Activated T-cell treated with anti-CD3 and anti-CD28 coated beads for 4 hours (primary cell): ENCODE measurements around the gene CTAG2.
"Not testable (repeated sequence)": the region's sequence is repeated elsewhere in the genome, so short reads cannot be mapped to it uniquely, and the experiment has no call there.

Experiments used
- DNase-seq: peaks from one replicate; pipeline ENCODE4 v3.0.0-alpha.2; 2020

CTAG2 gene

DNA sequence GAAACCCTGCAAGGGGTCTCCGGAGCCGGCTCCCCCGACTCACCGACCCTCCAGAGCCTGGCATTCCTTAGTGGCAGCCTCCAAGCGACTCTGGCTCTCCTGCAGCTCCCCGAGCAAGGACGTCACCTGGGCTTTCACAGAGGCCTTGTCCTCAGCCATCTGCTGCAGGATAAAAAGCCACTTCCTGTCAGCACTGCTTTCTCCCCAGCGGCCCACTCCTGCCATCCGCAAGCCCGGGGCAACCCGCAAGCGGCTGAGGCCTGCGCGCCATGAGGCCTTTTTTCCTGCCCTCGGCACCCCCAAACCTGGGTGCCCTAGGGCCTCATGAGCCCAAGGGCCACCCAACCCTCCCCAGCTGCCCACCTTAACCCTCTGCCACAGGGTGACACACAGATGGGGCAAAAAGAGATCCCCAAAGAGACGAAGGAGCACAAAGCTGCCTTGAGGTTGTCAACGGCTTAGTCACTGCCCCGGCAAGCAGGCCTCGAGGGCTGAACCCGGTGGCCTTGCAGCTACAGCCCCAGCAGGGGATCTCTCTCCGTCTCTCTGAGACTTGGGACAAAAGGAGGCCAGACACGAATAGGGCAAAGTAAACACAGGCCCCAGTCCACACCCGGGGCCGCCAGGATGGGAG, 7.5 kb downstream of the CTAG2 start:
- not testable (repeated sequence) for DNase-seq

DNA sequence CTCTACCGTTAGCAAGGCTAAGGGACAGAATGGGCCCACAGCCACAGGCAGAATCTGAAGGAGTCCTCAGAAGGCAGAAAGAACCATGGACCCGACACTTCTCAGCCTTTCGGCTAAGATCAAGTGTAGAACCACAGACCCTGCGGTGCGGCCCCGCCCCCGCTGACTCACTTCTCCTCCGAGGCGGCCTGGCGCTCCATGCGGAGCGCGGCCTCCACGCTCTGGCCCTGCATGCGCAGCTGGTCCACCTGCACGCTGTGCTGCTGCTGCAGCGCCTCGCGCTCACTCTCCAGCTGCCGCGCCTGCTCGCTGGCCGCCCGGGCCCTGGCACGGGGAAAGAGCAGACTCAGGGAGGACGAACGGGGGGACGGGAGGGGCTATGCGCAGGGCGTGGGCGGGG, 9.7 kb downstream of the CTAG2 start:
- not testable (repeated sequence) for DNase-seq

DNA sequence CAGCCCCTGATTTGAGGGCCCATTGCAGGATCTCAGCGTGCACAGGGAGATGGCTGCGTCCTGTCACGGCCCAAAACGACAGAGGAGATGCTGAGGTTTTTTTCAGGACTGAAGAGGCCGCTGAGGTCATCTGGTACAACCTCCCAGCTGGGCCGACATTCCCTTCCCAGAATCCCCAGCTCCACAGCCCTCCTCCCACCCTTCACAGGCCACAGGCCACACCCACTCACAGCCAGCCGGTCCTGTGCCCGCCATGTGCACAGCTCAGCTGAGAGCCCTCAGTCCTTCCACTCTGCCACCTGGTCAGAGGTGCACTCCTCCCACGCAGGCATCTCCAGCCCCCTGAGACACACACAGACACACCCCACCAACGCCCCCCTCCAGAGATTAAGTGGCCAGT, 11.6 kb downstream of the CTAG2 start:
- not testable (repeated sequence) for DNase-seq

DNA sequence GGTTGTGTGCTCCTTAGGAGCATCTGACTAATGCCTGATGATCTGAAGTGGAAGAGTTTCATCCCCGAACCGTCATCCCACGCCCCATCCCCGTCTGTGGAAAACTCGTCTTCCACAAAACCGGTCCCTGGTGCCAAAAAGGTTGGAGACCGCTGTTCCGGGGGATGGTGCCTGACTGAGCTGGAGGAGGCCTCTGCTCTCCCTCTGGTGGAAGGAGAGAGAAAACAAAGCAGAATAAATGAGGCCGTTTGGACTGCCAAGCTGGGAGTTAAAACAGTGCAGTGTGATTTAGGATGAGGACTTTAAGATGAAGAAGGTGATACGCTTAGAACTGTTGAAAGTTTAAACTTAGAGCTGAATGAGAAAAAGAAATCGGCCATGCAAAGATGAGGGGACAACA, 19.7 kb downstream of the CTAG2 start:
- DNase-seq = not testable (repeated sequence)

DNA sequence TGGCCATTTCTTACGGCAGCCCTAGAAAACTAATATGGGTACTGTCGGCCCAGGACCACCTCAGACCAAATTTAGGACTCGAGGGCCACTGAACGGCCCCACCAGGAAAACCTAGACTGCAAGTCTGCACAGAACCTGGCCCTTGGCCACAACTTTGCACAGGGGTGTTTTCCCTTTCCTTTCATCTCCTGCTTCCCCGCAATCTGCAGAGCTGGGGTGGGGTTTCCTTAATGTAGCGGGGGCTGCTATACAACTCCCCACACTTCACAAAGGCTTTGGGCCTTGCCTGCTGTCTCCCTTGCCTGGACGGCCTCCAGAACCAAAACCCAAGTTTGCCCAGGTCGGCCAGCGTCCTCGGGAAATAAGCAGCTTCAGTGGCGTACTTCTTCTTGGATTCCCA, 22.4 kb downstream of the CTAG2 start:
- DNase-seq = not testable (repeated sequence)

DNA sequence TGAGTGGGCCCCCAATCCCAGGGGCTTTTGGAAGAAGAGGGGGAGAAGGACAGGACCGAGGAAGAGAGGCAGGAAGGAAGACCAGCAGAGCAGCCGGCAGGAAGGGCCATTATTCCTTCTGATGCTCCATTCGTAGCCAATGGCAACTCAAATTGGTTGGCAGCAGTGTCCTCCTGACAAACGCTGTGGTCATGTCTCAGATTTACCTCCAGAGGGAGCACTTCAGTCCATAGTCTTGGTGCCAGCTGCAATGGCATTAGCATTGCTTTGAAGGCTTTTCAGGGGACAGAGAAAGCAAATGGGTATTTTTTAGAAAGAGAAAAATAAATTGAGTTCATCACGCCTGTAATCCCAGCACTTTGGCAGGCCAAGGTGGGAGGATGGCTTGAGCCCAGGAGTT, 24.4 kb downstream of the CTAG2 start:
- not testable (repeated sequence) for DNase-seq

DNA sequence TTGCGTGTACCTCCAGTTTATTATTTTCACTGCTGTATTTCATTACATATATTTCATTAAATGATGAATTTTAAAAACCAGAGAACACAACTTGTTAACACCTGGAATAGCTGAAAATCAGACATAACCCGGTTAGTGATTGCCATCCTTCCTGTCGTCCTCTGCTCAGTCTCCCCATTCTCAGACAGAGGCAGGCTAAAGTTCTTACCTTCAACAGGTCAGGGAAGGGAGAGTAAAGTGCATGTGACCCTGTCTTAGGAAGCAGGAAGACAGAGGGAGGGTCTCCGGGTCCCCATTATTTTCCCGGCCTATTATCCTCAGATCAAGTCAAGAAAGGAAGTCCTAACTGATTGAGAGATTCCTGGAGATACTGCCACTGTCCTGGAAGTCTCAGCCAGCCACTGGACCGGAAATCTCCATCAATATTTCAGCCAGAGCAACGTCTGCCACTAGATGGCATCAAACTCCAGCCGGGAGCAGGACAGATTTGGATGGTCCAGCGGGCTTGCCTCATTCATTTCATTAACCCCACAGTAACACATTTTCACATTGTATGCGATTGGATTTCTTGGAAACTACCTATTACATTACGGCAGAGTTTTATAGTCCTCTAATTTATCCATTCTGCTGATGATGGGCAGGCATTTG, 32.5 kb downstream of the CTAG2 start:
- not testable (repeated sequence) for DNase-seq

DNA sequence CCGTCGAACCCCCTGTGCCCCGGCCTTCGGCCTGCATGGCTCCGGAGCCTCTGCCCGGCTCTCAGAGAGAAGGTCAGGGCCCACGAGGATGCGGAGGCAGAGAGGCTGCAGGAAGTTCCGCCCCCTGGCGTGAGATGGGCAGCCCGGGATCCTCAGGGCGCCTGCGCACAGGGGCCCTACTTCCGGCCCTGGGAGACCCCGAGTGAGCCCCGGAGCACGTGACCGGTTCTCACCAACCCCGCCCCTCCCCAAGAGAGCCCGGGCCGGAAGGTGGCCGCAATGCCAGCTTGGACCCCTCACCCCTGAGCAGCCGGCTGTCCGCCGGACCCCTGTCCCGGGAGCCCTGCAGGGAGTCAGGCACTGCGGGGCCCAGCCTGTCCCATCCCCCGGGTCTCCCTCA, 34.2 kb downstream of the CTAG2 start, which contains the start of gene CTAG1B:
Gene CTAG1B (minus strand): TSS at position 101 of the 400 bp plus-strand sequence. CDS start 64 bp downstream, at position 37.
- DNase-seq = not testable (repeated sequence)

DNA sequence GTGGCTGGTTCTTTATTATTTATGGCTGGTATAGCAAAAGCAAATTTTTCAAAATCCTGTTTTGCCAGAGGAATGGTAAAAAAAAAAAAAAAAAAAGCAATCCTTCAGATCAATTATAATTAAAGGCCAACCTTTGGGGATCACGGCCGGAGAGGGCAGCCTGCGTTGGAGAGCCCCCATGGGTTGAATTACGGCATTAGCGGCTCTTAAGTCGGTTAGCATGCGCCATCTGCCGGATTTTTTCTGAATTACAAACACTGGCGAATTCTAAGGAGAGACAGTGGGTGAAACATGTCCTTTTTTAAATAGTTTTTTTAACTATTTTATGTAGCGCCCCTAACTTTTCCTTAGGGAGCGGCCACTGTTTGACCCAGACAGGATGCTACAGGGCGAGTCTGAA, 39.8 kb downstream of the CTAG2 start:
- DNase-seq = not testable (repeated sequence)

DNA sequence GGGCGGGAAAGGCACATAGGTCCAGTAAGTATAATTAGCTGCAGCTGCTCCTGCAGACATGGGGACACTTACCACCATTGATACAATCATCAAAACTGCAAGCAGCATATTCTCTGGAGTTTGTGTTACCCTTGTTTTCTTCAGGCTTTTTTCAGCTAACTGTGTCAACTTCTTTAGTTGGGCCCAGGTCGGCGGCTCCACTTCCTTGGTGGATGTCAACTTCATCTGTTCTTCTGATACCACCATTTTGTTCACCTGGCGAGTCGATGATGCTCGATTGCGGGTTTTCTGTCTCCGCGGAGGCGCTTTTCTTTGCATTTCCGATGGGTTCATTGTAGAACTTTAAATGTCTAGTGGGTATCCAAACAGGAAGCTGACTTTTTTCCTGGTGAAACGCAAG, 42.2 kb downstream of the CTAG2 start:
- DNase-seq = not testable (repeated sequence)

DNA sequence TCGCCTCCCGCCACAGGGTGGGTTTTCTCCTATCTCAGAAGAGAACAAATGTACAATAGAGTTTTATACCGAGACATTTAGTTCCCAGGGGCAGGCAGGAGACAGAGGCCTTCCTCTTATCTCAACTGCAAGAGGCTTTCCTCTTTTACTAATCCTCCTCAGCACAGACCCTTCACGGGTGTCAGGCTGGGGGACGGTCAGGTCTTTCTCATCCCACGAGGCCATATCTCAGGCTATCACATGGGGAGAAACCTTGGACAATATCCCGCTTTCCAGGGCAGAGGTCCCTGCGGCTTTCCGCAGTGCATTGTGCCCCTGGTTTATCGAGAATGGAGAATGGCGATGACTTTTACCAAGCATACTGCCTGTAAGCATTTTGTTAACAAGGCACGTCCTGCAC, 44.6 kb downstream of the CTAG2 start:
- DNase-seq = not testable (repeated sequence)

DNA sequence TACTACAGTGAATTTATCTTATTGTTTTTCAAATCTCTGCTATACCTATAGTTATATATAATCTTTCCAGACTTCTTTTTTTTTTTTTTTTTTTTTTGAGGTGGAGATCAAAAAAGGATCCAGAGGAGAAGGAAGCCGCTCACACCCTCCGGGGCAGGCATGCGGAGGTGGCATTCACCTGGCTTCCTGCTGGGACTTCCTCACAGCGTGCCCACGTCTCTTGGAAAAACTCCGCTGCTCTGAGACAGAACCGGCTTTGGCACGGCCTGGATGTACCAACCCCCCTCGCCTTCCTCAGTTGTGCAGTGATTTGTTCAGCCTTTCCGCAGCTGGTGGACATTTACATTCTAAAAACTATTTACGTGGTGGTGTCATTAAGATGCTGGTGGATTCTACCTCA, 45.4 kb downstream of the CTAG2 start:
- DNase-seq = not testable (repeated sequence)

DNA sequence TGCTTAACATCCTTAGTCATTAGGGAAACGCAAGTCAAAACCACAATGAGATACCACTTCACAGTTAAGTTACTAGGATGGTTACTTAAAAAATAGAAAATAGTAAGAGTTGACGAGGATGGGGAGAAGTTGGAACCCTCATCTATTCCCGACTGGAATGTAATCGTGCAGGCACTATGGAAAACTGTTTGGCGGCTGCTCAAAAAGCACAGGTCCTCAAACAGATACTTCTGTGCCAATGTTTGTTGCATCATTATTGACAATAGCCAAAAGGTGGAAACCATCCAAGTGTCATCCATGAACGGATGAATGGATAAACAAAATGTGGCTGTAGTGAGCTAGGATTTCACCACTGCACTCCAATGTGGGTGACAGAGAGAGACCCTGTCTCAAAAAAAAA, 46.0 kb downstream of the CTAG2 start:
- DNase-seq = no peak

DNA sequence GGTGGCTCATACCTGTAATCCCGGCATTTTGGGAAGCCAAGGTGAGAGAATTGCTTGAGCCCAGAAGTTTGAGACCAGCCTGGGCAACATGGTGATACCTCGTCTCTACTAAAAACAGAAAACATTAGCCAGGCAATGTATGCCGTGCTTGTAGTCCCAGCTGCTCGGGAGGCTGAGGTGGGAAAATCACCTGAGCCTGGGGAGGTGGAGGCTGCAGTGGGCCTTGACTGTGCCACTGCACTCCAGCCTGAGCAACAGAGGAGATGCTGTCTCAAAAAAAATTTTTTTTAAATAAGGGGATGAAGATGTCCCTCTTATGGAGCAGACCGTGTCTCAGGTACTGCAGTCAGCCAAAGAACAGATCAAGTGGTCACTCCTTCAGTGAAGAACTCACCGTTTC, 47.8 kb downstream of the CTAG2 start:
- no peak for DNase-seq

DNA sequence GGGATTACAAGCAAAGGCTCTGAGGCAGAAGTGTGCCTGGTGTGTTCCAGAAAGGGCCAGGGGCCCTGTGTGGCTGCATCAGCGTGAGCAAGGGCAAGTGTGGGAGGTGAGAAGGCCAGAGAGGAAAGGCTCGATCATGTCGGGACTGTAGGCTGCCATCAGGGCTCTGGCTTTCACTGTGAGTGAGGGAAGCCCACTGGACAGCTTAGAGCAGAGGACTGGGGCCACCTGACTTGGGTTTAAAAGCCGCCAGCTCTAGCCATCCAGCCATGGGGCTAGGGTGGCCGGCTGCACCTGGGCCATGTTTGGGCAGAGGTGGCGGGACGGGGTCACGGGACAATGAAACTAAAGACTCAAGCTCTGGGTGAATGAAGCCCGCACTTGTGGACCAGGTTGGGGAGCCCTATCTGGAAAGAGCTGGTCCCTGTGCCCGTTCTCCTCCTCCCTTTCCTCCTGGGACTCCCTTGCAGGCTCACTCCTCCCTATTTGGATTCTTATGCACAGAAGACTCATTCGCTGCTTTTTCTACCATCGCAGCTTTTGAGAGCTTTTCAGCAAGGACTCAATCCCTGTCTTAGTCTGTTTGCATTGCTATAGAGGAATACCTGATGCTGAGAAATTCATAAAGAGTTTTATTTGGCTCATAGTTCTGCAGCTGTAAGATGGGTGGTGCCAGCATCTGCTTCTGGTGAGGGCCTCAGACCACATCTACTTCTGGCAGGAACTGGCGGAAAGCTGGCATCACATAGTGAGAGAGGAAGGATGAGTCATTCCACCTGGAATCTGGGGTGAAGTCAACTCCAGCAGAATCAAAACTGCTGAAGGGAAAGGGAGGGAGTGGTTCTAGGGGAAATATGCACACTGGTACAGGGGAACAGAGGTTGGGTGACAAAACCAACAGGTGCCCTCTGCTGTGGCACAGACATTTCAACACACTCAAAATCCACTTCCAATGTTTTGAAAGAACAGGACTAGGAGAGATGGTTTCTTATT, 49.6 kb downstream of the CTAG2 start:
- no peak for DNase-seq

DNA sequence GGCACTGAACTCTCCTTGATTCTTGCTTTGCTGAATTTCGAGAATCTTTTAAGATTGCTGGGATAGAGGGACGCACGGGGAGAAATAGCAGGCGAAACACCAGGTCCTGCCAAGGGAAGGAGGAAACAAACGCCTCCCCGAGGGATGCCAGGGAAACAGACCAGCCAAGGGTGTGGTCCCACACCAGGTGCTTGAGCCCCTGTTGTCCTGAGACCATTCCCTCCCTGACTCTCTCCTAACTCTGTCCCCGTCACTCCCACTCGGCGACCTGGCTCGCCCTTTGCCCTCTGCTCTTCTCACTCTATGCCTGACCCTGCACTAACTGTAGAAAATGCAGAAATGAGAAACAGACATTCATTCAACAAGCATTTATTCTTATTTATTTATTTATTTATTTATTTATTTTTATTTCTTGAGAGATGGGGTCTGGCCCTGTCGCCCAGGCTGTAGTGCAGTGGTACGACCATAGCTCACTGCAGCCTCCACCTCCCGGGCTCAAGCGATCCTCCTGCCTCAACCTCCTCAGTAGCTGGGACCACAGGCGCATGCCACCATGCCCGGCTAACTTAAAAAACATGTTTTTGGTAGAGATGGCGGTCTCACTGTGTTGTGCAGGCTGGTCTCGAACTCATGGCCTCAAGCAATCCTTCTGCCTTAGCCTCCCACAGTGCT, 50.5 kb downstream of the CTAG2 start:
- no peak for DNase-seq

DNA sequence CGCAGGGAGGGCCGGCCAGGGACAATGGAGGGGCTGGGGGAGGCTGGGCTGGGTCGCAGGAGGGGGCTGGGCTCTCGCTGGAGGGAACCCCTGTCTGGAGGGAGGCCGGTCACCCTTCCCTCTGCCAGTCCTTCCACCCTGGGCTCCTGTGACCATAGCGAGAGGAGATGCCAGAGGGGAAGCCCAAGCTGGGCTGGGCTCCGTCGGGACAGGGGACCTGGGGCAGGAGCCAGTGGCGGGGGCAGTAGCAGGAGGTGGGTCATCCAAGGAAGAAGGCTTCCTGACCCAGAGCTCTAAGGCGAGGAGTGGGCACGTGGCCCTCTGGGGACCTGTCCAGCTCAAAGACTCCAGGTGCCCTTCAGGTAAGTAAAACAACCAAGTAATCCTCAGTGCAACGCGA, 51.2 kb downstream of the CTAG2 start:
- no peak for DNase-seq
